ENCODE results near the gene SORCS2.

Gene SORCS2

GRCh38 chr4:7256984-7257810 lies 64.9 kb downstream of the SORCS2 start:
- TF ChIP-seq, protein P1, sequence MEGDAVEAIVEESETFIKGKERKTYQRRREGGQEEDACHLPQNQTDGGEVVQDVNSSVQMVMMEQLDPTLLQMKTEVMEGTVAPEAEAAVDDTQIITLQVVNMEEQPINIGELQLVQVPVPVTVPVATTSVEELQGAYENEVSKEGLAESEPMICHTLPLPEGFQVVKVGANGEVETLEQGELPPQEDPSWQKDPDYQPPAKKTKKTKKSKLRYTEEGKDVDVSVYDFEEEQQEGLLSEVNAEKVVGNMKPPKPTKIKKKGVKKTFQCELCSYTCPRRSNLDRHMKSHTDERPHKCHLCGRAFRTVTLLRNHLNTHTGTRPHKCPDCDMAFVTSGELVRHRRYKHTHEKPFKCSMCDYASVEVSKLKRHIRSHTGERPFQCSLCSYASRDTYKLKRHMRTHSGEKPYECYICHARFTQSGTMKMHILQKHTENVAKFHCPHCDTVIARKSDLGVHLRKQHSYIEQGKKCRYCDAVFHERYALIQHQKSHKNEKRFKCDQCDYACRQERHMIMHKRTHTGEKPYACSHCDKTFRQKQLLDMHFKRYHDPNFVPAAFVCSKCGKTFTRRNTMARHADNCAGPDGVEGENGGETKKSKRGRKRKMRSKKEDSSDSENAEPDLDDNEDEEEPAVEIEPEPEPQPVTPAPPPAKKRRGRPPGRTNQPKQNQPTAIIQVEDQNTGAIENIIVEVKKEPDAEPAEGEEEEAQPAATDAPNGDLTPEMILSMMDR (IDR thresholded peaks at IDR 0.05; ENCODE audit: control extremely low read depth, extremely low read depth, low read depth, missing control alignments) = no peak
- no peak for DNase-seq (ENCODE audit: extremely low spot score)
- CTCF ChIA-PET = interaction anchor here (1.5 kb wide), 1 partner anchor 17 kb away, joined by 3 read pairs; no protein-coding TSS in a partner anchor
- POLR2A ChIA-PET = no interaction called here

DNA sequence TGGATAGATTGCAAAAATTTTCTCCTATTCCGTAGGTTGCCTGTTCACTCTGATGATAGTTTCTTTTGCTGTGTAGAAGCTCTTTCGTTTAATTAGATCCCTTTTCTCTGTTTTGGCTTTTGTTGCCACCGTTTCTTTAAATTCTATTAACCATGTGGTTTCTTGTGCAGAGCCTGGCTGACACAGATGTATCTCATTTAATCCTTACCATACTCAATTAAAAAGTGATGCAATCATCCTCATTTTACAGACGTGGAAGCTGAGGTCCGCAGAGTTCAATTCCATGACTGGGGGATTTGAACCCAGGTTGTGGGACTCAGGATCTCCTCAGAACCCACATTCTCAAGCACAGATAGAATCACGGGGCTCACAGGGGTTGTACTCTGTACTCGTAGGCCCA lies 66.7 kb downstream of the SORCS2 start:
- ChIA-PET CTCF (interaction anchor here (1.2 kb wide), 1 partner anchor 8 kb away, joined by 3 read pairs; no protein-coding TSS in a partner anchor), POLR2A (no interaction called here)
- TF ChIP-seq, protein P1 (IDR thresholded peaks at IDR 0.05; ENCODE audit: control extremely low read depth, extremely low read depth, low read depth, missing control alignments) = no peak
- no peak for DNase-seq (ENCODE audit: extremely low spot score)

DNA sequence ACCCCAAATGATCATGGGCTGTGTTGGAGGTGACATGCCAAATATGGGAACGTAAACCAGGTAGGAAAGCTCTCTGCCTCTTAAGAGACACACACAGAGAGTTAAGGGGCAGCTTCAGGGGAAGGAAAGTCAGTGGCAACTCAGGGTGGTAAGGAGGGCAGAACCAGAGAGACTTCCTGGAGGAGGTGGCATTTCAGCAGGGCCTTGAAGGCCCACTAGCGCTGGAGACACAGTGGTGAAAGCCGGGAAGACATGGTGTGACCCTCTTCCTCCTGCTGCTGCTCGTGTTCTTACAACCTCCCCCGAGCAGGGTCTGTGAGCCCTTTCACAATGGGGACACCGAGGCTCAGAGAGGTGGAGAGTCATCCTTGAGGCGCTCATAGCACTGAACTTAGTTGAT lies 68.2 kb downstream of the SORCS2 start:
- CTCF ChIA-PET = interaction anchor here (0.9 kb wide), 1 partner anchor 18 kb away, joined by 3 read pairs; no protein-coding TSS in a partner anchor
- TF ChIP-seq, protein P1 (IDR thresholded peaks at IDR 0.05; ENCODE audit: control extremely low read depth, extremely low read depth, low read depth, missing control alignments) = no peak
- POLR2A ChIA-PET = no interaction called here

GRCh38 chr4:7261087-7261486 lies 68.7 kb downstream of the SORCS2 start:
- ChIA-PET CTCF (no interaction called here), POLR2A (no interaction called here)
- DNase-seq (ENCODE audit: extremely low spot score) = no peak
- TF ChIP-seq, protein P1 (IDR thresholded peaks at IDR 0.05; ENCODE audit: control extremely low read depth, extremely low read depth, low read depth, missing control alignments) = no peak

More for the DNA sequence above, 68.2 kb downstream of the SORCS2 start:
- DNase-seq (ENCODE audit: extremely low spot score) = no peak

- DNase-seq (ENCODE audit: extremely low spot score) = no peak
- ChIA-PET CTCF (no interaction called here), POLR2A (no interaction called here)
- TF ChIP-seq, protein P1 (IDR thresholded peaks at IDR 0.05; ENCODE audit: control extremely low read depth, extremely low read depth, low read depth, missing control alignments) = no peak
Observed at GRCh38 chr4:7261536-7261935, 69.2 kb downstream of the SORCS2 start.

DNA sequence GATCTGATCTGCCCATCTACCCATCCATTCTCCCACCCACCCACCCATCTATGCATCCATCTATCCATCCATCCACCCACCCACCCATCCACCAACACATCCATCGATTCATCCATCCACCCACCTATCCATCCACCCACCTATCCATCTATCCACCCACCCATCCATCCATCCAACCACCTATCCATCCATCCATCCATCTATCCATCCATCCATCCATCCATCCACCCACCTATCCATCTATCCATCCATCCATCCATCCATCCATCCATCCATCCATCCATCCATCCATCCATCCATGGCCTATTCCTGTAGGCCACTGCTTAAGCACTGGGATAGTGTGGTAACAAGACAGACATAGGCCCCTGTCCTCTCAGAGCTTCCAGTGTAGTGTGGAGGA lies 69.8 kb downstream of the SORCS2 start:
- ChIA-PET POLR2A (no interaction called here), CTCF (no interaction called here)
- DNase-seq (ENCODE audit: extremely low spot score) = no peak
- TF ChIP-seq, protein P1 (IDR thresholded peaks at IDR 0.05; ENCODE audit: control extremely low read depth, extremely low read depth, low read depth, missing control alignments) = no peak

Measured in GM10248 (cell line).